ENCODE results near the gene OSBPL2.

DNA sequence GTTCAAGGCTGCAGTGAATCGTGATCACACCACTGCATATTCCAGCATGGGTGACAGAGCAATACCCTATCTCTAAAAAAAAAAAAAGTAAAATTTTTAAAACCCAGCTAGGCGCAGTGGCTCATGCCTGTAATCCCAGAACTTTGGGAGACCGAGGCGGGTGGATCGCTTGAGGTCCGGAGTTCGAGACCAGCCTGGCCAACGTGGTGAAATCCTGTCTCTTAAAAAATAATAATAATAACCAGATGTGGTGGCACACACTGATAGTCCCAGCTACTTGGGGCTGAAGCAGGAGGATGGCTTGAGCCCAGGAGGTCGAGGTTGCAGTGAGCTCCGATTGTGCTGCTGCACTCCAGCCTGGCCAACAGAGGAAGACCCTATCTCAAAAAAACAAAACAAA, 42.0 kb upstream of the OSBPL2 start:
- TF ChIP-seq, protein P1, sequence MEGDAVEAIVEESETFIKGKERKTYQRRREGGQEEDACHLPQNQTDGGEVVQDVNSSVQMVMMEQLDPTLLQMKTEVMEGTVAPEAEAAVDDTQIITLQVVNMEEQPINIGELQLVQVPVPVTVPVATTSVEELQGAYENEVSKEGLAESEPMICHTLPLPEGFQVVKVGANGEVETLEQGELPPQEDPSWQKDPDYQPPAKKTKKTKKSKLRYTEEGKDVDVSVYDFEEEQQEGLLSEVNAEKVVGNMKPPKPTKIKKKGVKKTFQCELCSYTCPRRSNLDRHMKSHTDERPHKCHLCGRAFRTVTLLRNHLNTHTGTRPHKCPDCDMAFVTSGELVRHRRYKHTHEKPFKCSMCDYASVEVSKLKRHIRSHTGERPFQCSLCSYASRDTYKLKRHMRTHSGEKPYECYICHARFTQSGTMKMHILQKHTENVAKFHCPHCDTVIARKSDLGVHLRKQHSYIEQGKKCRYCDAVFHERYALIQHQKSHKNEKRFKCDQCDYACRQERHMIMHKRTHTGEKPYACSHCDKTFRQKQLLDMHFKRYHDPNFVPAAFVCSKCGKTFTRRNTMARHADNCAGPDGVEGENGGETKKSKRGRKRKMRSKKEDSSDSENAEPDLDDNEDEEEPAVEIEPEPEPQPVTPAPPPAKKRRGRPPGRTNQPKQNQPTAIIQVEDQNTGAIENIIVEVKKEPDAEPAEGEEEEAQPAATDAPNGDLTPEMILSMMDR (IDR thresholded peaks at IDR 0.05), result no peak
- TF ChIP-seq, protein P2, sequence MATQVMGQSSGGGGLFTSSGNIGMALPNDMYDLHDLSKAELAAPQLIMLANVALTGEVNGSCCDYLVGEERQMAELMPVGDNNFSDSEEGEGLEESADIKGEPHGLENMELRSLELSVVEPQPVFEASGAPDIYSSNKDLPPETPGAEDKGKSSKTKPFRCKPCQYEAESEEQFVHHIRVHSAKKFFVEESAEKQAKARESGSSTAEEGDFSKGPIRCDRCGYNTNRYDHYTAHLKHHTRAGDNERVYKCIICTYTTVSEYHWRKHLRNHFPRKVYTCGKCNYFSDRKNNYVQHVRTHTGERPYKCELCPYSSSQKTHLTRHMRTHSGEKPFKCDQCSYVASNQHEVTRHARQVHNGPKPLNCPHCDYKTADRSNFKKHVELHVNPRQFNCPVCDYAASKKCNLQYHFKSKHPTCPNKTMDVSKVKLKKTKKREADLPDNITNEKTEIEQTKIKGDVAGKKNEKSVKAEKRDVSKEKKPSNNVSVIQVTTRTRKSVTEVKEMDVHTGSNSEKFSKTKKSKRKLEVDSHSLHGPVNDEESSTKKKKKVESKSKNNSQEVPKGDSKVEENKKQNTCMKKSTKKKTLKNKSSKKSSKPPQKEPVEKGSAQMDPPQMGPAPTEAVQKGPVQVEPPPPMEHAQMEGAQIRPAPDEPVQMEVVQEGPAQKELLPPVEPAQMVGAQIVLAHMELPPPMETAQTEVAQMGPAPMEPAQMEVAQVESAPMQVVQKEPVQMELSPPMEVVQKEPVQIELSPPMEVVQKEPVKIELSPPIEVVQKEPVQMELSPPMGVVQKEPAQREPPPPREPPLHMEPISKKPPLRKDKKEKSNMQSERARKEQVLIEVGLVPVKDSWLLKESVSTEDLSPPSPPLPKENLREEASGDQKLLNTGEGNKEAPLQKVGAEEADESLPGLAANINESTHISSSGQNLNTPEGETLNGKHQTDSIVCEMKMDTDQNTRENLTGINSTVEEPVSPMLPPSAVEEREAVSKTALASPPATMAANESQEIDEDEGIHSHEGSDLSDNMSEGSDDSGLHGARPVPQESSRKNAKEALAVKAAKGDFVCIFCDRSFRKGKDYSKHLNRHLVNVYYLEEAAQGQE (IDR thresholded peaks at IDR 0.05; ENCODE audit: insufficient read depth in 1 of 2, low read depth in 2 of 2, low read length in 1 of 2), result no peak
- TF ChIP-seq SIN3A (IDR thresholded peaks at IDR 0.05; ENCODE audit: borderline replicate concordance, insufficient read depth, low read depth, low read length) (no peak), POLR2AphosphoS5 (IDR thresholded peaks at IDR 0.05; ENCODE audit: low read depth, low read length) (no peak), TCF7L2 (IDR thresholded peaks at IDR 0.05; ENCODE audit: low read depth, low read length) (no peak)
